Gastrocnemius medialis (tissue), 4 donors: Measurements from ENCODE around the gene HAT1.

ENCODE experiments used
- POLR2A ChIP-seq, 2 donors: fragments of 450-650 bp; IDR thresholded peaks; one replicate each; pipeline ENCODE4 v1.6.1; 2017; ENCODE audit warnings: antibody characterized with exemption in 2 of 2, mild to moderate bottlenecking in 2 of 2, moderate library complexity in 2 of 2
- TF ChIP-seq, protein P1 (sequence below), 5 experiments: fragments of 450-650 bp in 3 of 5; fragments of 200-600 bp in 2 of 5; sonication (generic) in 2 of 5; IDR thresholded peaks in 4 of 5; conservative IDR thresholded peaks in 1 of 5; 1 replicate in 4 of 5; 2 replicates in 1 of 5; pipeline ENCODE4 v1.5.1; 2016 to 2019; ENCODE audit warnings: antibody characterized with exemption in 5 of 5, mild to moderate bottlenecking in 3 of 5, moderate library complexity in 3 of 5

- TF ChIP-seq, protein P1, sequence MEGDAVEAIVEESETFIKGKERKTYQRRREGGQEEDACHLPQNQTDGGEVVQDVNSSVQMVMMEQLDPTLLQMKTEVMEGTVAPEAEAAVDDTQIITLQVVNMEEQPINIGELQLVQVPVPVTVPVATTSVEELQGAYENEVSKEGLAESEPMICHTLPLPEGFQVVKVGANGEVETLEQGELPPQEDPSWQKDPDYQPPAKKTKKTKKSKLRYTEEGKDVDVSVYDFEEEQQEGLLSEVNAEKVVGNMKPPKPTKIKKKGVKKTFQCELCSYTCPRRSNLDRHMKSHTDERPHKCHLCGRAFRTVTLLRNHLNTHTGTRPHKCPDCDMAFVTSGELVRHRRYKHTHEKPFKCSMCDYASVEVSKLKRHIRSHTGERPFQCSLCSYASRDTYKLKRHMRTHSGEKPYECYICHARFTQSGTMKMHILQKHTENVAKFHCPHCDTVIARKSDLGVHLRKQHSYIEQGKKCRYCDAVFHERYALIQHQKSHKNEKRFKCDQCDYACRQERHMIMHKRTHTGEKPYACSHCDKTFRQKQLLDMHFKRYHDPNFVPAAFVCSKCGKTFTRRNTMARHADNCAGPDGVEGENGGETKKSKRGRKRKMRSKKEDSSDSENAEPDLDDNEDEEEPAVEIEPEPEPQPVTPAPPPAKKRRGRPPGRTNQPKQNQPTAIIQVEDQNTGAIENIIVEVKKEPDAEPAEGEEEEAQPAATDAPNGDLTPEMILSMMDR (IDR thresholded peaks at IDR 0.05 in 4 of 5, conservative IDR thresholded peaks at IDR 0.05 in 1 of 5), result no peak
- TF ChIP-seq POLR2A (IDR thresholded peaks at IDR 0.05), result no peak
Measured at GRCh38 chr2:171909266-171909665, 13.0 kb upstream of the HAT1 start.
